Measurements from ENCODE around the gene RPL27A. TPM values are rescaled to one million over a fixed set of nuclear protein-coding genes. Genes with fewer than 3 reads are reported as not detected.

RPL27A gene
- polyA plus RNA-seq, 1 experiment: 988 TPM

DNA sequence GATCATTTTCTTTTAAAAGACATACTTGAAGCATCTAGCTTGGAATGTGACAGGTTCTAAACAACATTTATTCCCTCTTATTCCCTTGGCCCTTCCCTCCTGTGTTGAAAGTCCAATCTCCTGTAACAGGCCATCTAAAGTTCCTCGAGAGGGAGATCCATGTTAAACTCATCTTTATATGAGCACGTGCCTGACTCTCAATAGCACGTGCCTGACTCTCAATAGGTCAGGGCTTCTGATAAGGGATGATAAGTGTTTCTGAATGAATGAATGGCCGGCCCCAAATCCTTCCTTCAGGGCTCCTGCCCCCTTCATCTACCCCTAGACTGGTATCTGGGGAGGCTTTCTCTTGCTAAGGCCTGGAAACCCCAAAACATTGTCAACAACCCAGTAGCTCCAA, 27.2 kb downstream of the RPL27A start:
- H3K4me3 ChIP-seq (ENCODE audit: low read depth, low read length): no peak overlapping the region
- no peaks in the 10 kb centered on the region for H3K27me3 ChIP-seq (ENCODE audit: control insufficient read depth, insufficient read depth, low read length)
- TF ChIP-seq, protein P1, sequence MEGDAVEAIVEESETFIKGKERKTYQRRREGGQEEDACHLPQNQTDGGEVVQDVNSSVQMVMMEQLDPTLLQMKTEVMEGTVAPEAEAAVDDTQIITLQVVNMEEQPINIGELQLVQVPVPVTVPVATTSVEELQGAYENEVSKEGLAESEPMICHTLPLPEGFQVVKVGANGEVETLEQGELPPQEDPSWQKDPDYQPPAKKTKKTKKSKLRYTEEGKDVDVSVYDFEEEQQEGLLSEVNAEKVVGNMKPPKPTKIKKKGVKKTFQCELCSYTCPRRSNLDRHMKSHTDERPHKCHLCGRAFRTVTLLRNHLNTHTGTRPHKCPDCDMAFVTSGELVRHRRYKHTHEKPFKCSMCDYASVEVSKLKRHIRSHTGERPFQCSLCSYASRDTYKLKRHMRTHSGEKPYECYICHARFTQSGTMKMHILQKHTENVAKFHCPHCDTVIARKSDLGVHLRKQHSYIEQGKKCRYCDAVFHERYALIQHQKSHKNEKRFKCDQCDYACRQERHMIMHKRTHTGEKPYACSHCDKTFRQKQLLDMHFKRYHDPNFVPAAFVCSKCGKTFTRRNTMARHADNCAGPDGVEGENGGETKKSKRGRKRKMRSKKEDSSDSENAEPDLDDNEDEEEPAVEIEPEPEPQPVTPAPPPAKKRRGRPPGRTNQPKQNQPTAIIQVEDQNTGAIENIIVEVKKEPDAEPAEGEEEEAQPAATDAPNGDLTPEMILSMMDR (IDR thresholded peaks at IDR 0.05; ENCODE audit: insufficient read depth, low read depth, low read length): no peak
- ChIA-PET POLR2A (interaction anchor here (0.6 to 1.5 kb wide), 7 partner anchors 10 to 250 kb away, joined by 3 to 12 read pairs (median 5); a partner anchor contains a TSS), CTCF (interaction anchor here (0.9 to 1.4 kb wide), 4 partner anchors 11 to 79 kb away, joined by 3 to 5 read pairs (median 4); partner anchors contain the start of genes RPL27A and TRIM66)
- H3K36me3 ChIP-seq (ENCODE audit: control insufficient read depth, insufficient read depth, low read length): peaks cover 48% of the 10 kb centered on the region
- DNase-seq (ENCODE audit: low read depth): no peak

GRCh38 chr11:8711895-8712442, 29.4 kb downstream of the RPL27A start:
- CTCF ChIA-PET: no interaction called here
- H3K36me3 ChIP-seq (ENCODE audit: control insufficient read depth, insufficient read depth, low read length): peaks cover 53% of the 10 kb centered on the region
- POLR2A ChIA-PET: no interaction called here
- no peak overlapping the region for H3K4me3 ChIP-seq (ENCODE audit: low read depth, low read length)
- no peak for DNase-seq (ENCODE audit: low read depth)
- no peaks in the 10 kb centered on the region for H3K27me3 ChIP-seq (ENCODE audit: control insufficient read depth, insufficient read depth, low read length)
- TF ChIP-seq, protein P1 (IDR thresholded peaks at IDR 0.05; ENCODE audit: insufficient read depth, low read depth, low read length): no peak

DNA sequence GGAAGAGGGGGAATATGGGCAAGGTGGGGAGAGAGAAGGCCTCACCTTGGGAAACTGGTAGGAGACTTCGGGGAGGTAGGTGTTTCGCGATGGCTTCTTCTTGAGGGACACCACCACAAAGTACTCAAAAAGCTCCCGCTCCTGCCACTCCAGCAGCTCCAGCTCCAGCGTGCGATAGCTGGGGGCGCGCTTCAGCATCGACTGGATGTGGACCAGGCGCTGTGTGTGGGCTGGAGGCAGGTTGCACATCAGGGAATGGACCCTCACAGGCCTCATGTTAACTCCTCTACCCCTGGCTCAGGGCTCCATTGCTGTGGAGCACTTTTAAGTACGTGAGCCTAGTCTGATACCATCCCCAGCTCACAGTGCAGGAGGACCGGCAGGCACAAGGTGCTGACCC, 29.9 kb downstream of the RPL27A start:
- no peaks in the 10 kb centered on the region for H3K27me3 ChIP-seq (ENCODE audit: control insufficient read depth, insufficient read depth, low read length)
- ChIA-PET POLR2A (no interaction called here), CTCF (no interaction called here)
- H3K36me3 ChIP-seq (ENCODE audit: control insufficient read depth, insufficient read depth, low read length): peaks cover 51% of the 10 kb centered on the region
- DNase-seq (ENCODE audit: low read depth): no peak
- TF ChIP-seq, protein P1 (IDR thresholded peaks at IDR 0.05; ENCODE audit: insufficient read depth, low read depth, low read length): no peak
- no peak overlapping the region for H3K4me3 ChIP-seq (ENCODE audit: low read depth, low read length)

GRCh38 chr11:8713760-8714454, 31.3 kb downstream of the RPL27A start:
- TF ChIP-seq, protein P1 (IDR thresholded peaks at IDR 0.05; ENCODE audit: insufficient read depth, low read depth, low read length): no peak
- Histone ChIP-seq H3K27me3 (ENCODE audit: control insufficient read depth, insufficient read depth, low read length) (no peaks in the 10 kb centered on the region), H3K4me3 (ENCODE audit: low read depth, low read length) (no peak overlapping the region), H3K36me3 (ENCODE audit: control insufficient read depth, insufficient read depth, low read length) (peaks cover 45% of the 10 kb centered on the region)
- no peak for DNase-seq (ENCODE audit: low read depth)
- ChIA-PET CTCF (interaction anchor here (1.3 kb wide), 1 partner anchor 62 kb away, joined by 3 read pairs; no protein-coding TSS in a partner anchor), POLR2A (interaction anchor here (0.5 kb wide), 1 partner anchor 168 kb away, joined by 7 read pairs; no protein-coding TSS in a partner anchor)

DNA sequence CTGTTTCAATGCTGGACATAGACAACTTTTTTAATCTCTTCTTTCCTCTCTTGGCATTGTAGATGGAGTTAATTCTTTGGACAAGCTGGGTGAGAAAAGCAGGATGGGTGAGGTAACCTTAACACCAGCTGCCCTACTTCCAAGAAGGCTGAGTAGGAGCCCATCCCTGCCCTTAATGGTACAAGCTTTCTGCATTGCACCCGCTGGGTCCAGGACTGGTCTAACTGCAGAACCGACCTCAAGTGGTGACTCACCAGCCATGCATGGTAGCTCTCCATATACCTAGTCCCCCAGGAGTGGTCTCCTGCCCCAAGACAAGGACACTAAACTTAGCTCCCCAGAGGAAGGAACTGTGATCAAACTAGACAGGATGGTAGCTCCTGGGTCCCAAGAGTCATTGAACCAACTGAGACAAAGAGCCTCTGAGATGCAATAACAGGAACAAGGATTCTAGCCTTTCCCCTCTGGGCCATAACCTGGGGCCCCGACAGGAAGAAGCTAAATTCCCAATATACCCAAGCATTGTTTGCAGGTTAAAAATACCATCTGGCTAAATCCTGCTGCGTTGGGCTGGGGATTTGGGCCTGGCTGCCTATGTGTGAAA, 32.1 kb downstream of the RPL27A start:
- no peaks in the 10 kb centered on the region for H3K27me3 ChIP-seq (ENCODE audit: control insufficient read depth, insufficient read depth, low read length)
- DNase-seq (ENCODE audit: low read depth): no peak
- POLR2A ChIA-PET: interaction anchor here (0.5 kb wide), 1 partner anchor 167 kb away, joined by 7 read pairs; no protein-coding TSS in a partner anchor
- H3K36me3 ChIP-seq (ENCODE audit: control insufficient read depth, insufficient read depth, low read length): peaks cover 45% of the 10 kb centered on the region
- no peak overlapping the region for H3K4me3 ChIP-seq (ENCODE audit: low read depth, low read length)
- TF ChIP-seq, protein P1 (IDR thresholded peaks at IDR 0.05; ENCODE audit: insufficient read depth, low read depth, low read length): no peak
- CTCF ChIA-PET: interaction anchor here (1.3 kb wide), 1 partner anchor 61 kb away, joined by 3 read pairs; no protein-coding TSS in a partner anchor
